HUES64 (cell line): ENCODE results near the gene TMEM115.

Experiments used
- H3K27ac ChIP-seq: 2 replicates; pipeline ENCODE4 v1.7.0; 2013; ENCODE audit warnings: low read depth, low read length, inconsistent platforms
- H3K27me3 ChIP-seq: 2 replicates; pipeline ENCODE4 v1.6.1; 2013; ENCODE audit warnings: mild to moderate bottlenecking, low read length; ENCODE audit not compliant: insufficient read depth
- H3K36me3 ChIP-seq: 2 replicates; pipeline ENCODE4 v1.6.1; 2013; ENCODE audit warnings: mild to moderate bottlenecking, low read length; ENCODE audit not compliant: insufficient read depth
- H3K4me1 ChIP-seq: 2 replicates; pipeline ENCODE4 v1.6.1; 2013; ENCODE audit warnings: mild to moderate bottlenecking, low read length, moderate library complexity; ENCODE audit not compliant: insufficient read depth
- H3K4me3 ChIP-seq: 2 replicates; pipeline ENCODE4 v1.5.1; 2013; ENCODE audit warnings: mild to moderate bottlenecking, low read length, moderate library complexity
- H3K9ac ChIP-seq: 2 replicates; pipeline ENCODE4 v1.6.1; 2013; ENCODE audit warnings: mild to moderate bottlenecking, low read depth, low read length
- H3K9me3 ChIP-seq: 2 replicates; pipeline ENCODE4 v1.6.1; 2013; ENCODE audit warnings: low read depth, low read length; ENCODE audit not compliant: insufficient read depth
- WGBS: fragments of 150-250, 120-280 bp; methylation state at CpG from one replicate; pipeline ENCODE4 v1.1.7; 2013; ENCODE audit warnings: missing lambda C conversion rate; 5-methylcytosine and 5-hydroxymethylcytosine counted together

Gene TMEM115

GRCh38 chr3:50350213-50350526 is 9.2 kb downstream of the TMEM115 start:
- Histone ChIP-seq H3K9ac (peak overlapping the region; percentile 14; the same call in 1 of the 2 replicates), H3K27ac (no peak overlapping the region), H3K9me3 (no peaks in the 10 kb centered on the region), H3K27me3 (peaks cover 13% of the 10 kb centered on the region), H3K36me3 (peaks cover 24% of the 10 kb centered on the region), H3K4me1 (peaks cover 3% of the 10 kb centered on the region; the same call in 1 of the 2 replicates), H3K4me3 (peak overlapping the region; percentile 81)
- 42% methylated on average over 7 of the region's 7 CpGs for WGBS

GRCh38 chr3:50347187-50347813 is 12.0 kb downstream of the TMEM115 start:
- WGBS = 36% methylated on average over 12 of the region's 14 CpGs
- Histone ChIP-seq H3K27me3 (peaks cover 30% of the 10 kb centered on the region), H3K9ac (no peak overlapping the region), H3K4me3 (no peak overlapping the region), H3K4me1 (peaks cover 3% of the 10 kb centered on the region; the same call in 1 of the 2 replicates), H3K36me3 (peaks cover 7% of the 10 kb centered on the region), H3K27ac (no peak overlapping the region), H3K9me3 (no peaks in the 10 kb centered on the region)

GRCh38 chr3:50345586-50346234 is 13.6 kb downstream of the TMEM115 start, which contains the start of gene ZMYND10:
Gene ZMYND10 (minus strand): TSS chr3:50345732. CDS start chr3:50345579, 153 bp downstream.
- Histone ChIP-seq H3K4me3 (peak within 1 kb of the TSS; percentile 56), H3K27ac (no peak within 1 kb of the TSS), H3K9ac (no peak within 1 kb of the TSS; the same call in 1 of the 2 replicates), H3K4me1 (no peaks in the 10 kb centered on the region), H3K9me3 (no peaks in the 10 kb centered on the region), H3K27me3 (peaks cover 46% of the 10 kb centered on the region), H3K36me3 (peaks cover 7% of the 10 kb centered on the region)
- 11% methylated on average over 45 of the region's 45 CpGs for WGBS

GRCh38 chr3:50345008-50345407 is 14.3 kb downstream of the TMEM115 start:
- Histone ChIP-seq H3K27me3 (peaks cover 53% of the 10 kb centered on the region), H3K4me3 (peak overlapping the region; percentile 56), H3K27ac (no peak overlapping the region), H3K4me1 (0 out of 2 replicates have a peak, but pooled peaks cover 2% of the 10 kb centered on the region), H3K9ac (no peak overlapping the region), H3K36me3 (peaks cover 7% of the 10 kb centered on the region), H3K9me3 (no peaks in the 10 kb centered on the region)
- 61% methylated on average over 8 of the region's 8 CpGs for WGBS

GRCh38 chr3:50342813-50343633 is 16.3 kb downstream of the TMEM115 start:
- H3K27ac ChIP-seq = no peak overlapping the region
- H3K4me3 ChIP-seq = no peak overlapping the region
- WGBS = 67% methylated on average over 13 of the region's 13 CpGs
- no peaks in the 10 kb centered on the region for H3K36me3 ChIP-seq
- H3K9me3 ChIP-seq = no peaks in the 10 kb centered on the region
- H3K4me1 ChIP-seq = 0 out of 2 replicates have a peak, but pooled peaks cover 6% of the 10 kb centered on the region
- H3K27me3 ChIP-seq = peaks cover 72% of the 10 kb centered on the region
- no peak overlapping the region for H3K9ac ChIP-seq

- Histone ChIP-seq H3K36me3 (no peaks in the 10 kb centered on the region), H3K4me3 (no peak overlapping the region), H3K4me1 (0 out of 2 replicates have a peak, but pooled peaks cover 6% of the 10 kb centered on the region), H3K9ac (no peak overlapping the region), H3K27me3 (peaks cover 73% of the 10 kb centered on the region), H3K9me3 (no peaks in the 10 kb centered on the region), H3K27ac (no peak overlapping the region)
- WGBS = 92% methylated on average over 13 of the region's 13 CpGs
Observed at GRCh38 chr3:50341996-50342650, 17.2 kb downstream of the TMEM115 start.

GRCh38 chr3:50341537-50341936 is 17.8 kb downstream of the TMEM115 start:
- no peaks in the 10 kb centered on the region for H3K9me3 ChIP-seq
- WGBS = 90% methylated on average over 9 of the region's 9 CpGs
- H3K27me3 ChIP-seq = peaks cover 72% of the 10 kb centered on the region
- H3K36me3 ChIP-seq = no peaks in the 10 kb centered on the region
- H3K4me1 ChIP-seq = 0 out of 2 replicates have a peak, but pooled peaks cover 6% of the 10 kb centered on the region
- no peak overlapping the region for H3K27ac ChIP-seq
- H3K9ac ChIP-seq = no peak overlapping the region
- H3K4me3 ChIP-seq = no peak overlapping the region

- Histone ChIP-seq H3K27me3 (peaks cover 64% of the 10 kb centered on the region), H3K4me3 (peak within 1 kb of the TSS; percentile 57), H3K36me3 (no peaks in the 10 kb centered on the region), H3K4me1 (0 out of 2 replicates have a peak, but pooled peaks cover 12% of the 10 kb centered on the region), H3K9me3 (no peaks in the 10 kb centered on the region), H3K9ac (peak within 1 kb of the TSS; percentile 39; the same call in 1 of the 2 replicates), H3K27ac (no peak within 1 kb of the TSS)
- WGBS = 8% methylated on average over 85 of the region's 85 CpGs
Observed at GRCh38 chr3:50340448-50341329, 18.6 kb downstream of the TMEM115 start, which contains the start of gene RASSF1. Gene RASSF1 (minus strand): TSS chr3:50340836. CDS start chr3:50340805, 31 bp downstream.

GRCh38 chr3:50340147-50340447 is 19.2 kb downstream of the TMEM115 start:
- peaks cover 59% of the 10 kb centered on the region for H3K27me3 ChIP-seq
- peak overlapping the region; percentile 57 for H3K4me3 ChIP-seq
- H3K27ac ChIP-seq = no peak overlapping the region
- no peak overlapping the region; the same call in 1 of the 2 replicates for H3K9ac ChIP-seq
- WGBS = 26% methylated on average over 9 of the region's 9 CpGs
- 0 out of 2 replicates have a peak, but pooled peaks cover 12% of the 10 kb centered on the region for H3K4me1 ChIP-seq
- no peaks in the 10 kb centered on the region for H3K9me3 ChIP-seq
- no peaks in the 10 kb centered on the region for H3K36me3 ChIP-seq
